B cell (primary cell): Measurements from ENCODE around the gene KLHL6. TPM values are rescaled to one million over a fixed set of nuclear protein-coding genes. Genes with fewer than 3 reads are reported as not detected.

Source experiments
- ATAC-seq: fragments of 200-7000 bp; cut with Tn5 transposase; one replicate; pipeline ENCODE4 v1.10.0; 2021; ENCODE audit warnings: low read depth, mild to moderate bottlenecking, moderate number of reproducible peaks, moderate library complexity
- CTCF ChIA-PET: fragments of 350-600 bp; sonication (Branson Sonifier 250); formaldehyde crosslinking; loops from one replicate; lab custom pipeline; 2021; ENCODE audit warnings: antibody characterized with exemption, inconsistent platforms; lab: Charles Lee
- POLR2A ChIA-PET: fragments of 350-600 bp; sonication (Branson Sonifier 250); formaldehyde crosslinking; loops from one replicate; lab custom pipeline; 2021; ENCODE audit warnings: antibody characterized with exemption; lab: Charles Lee
- DNase-seq: peaks from one replicate; pipeline ENCODE4 v3.0.0; 2013
- H2AFZ ChIP-seq: 2 replicates; pipeline ENCODE4 v1.6.1; 2012; ENCODE audit warnings: mild to moderate bottlenecking, low read depth, low read length; ENCODE audit not compliant: insufficient read depth, poor library complexity, severe bottlenecking
- H3K27ac ChIP-seq, 2 donors: 1 replicate in 1 of 2; 2 replicates in 1 of 2; pipeline ENCODE4 v1.5.1; 2012 to 2013; ENCODE audit warnings: low read length in 2 of 2, mild to moderate bottlenecking in 2 of 2, moderate library complexity in 1 of 2
- H3K27me3 ChIP-seq, 4 experiments: fragments of 200-600 bp in 1 of 4; sonication (generic) in 1 of 4; replicated peaks in 1 of 4; 1 replicate in 2 of 4; 2 replicates in 2 of 4; pipeline versions ENCODE4 v1.6.1 to v1.7.0; 2013 to 2016; ENCODE audit warnings: low read length in 3 of 4, mild to moderate bottlenecking in 2 of 4, mixed read lengths in 1 of 4, moderate library complexity in 1 of 4; ENCODE audit not compliant: insufficient read depth in 4 of 4, control insufficient read depth in 3 of 4; ENCODE audit errors: control extremely low read depth in 1 of 4
- H3K36me3 ChIP-seq, 2 experiments: replicated peaks in 1 of 2; 1 replicate in 1 of 2; 2 replicates in 1 of 2; pipeline versions ENCODE4 v1.6.1 to v1.7.1; 2013; ENCODE audit warnings: low read length in 1 of 2; ENCODE audit not compliant: insufficient read depth in 2 of 2, control insufficient read depth in 1 of 2; ENCODE audit errors: control extremely low read depth in 1 of 2, extremely low read depth in 1 of 2
- H3K4me1 ChIP-seq, 2 donors: fragments of 200-600 bp in 1 of 2; sonication (generic) in 1 of 2; 1 replicate in 1 of 2; 2 replicates in 1 of 2; pipeline versions ENCODE4 v1.5.1 to v1.6.1; 2013 to 2017; ENCODE audit warnings: low read length in 2 of 2; ENCODE audit not compliant: control insufficient read depth in 2 of 2, insufficient read depth in 2 of 2
- H3K4me2 ChIP-seq: replicated peaks from 2 replicates; pipeline ENCODE3; 2012; ENCODE audit warnings: mild to moderate bottlenecking, low read depth, low read length; ENCODE audit not compliant: poor library complexity, severe bottlenecking
- H3K4me3 ChIP-seq, 5 experiments: fragments of 200-600 bp in 1 of 5; sonication (generic) in 1 of 5; 1 replicate in 3 of 5; 2 replicates in 2 of 5; pipeline versions ENCODE4 v1.5.1 to v1.7.0; 2011 to 2016; ENCODE audit warnings: low read length in 4 of 5, mild to moderate bottlenecking in 4 of 5, low read depth in 2 of 5, control low read depth in 1 of 5, moderate library complexity in 1 of 5; ENCODE audit not compliant: insufficient read depth in 1 of 5; ENCODE audit errors: control extremely low read depth in 1 of 5, extremely low read depth in 1 of 5
- H3K79me2 ChIP-seq: fragments of 200-600 bp; sonication (generic); one replicate; pipeline ENCODE4 v1.6.0; 2016; ENCODE audit warnings: low read length; ENCODE audit not compliant: control insufficient read depth, insufficient read depth
- H3K9ac ChIP-seq: fragments of 200-600 bp; sonication (generic); 2 replicates; pipeline ENCODE4 v1.6.1; 2017; ENCODE audit warnings: mild to moderate bottlenecking, low read length, moderate library complexity
- H3K9me3 ChIP-seq, 3 donors: one replicate each; pipeline versions ENCODE4 v1.6.1 to v1.7.1; 2013; ENCODE audit warnings: low read length in 2 of 3; ENCODE audit not compliant: control insufficient read depth in 2 of 3, insufficient read depth in 1 of 3; ENCODE audit errors: control extremely low read depth in 1 of 3
- H4K20me1 ChIP-seq: 2 replicates; pipeline ENCODE4 v1.6.0; 2012; ENCODE audit warnings: mild to moderate bottlenecking, low read length; ENCODE audit not compliant: insufficient read depth, control insufficient read depth, poor library complexity, severe bottlenecking
- H3K27ac Mint-ChIP-seq: one replicate; pipeline ENCODE4 v1.8.0; 2021; ENCODE audit warnings: mixed read lengths
- H3K27me3 Mint-ChIP-seq: one replicate; pipeline ENCODE4 v1.8.0; 2021; ENCODE audit warnings: mixed read lengths
- H3K4me1 Mint-ChIP-seq: one replicate; pipeline ENCODE4 v1.8.0; 2021; ENCODE audit warnings: mixed read lengths
- H3K4me3 Mint-ChIP-seq: one replicate; pipeline ENCODE4 v1.8.0; 2021; ENCODE audit warnings: mixed read lengths
- H3K9me3 Mint-ChIP-seq: one replicate; pipeline ENCODE4 v1.8.0; 2022; ENCODE audit warnings: mixed read lengths; ENCODE audit not compliant: insufficient read depth
- EZH2 ChIP-seq: IDR thresholded peaks from 2 replicates; pipeline ENCODE4 v1.6.1; 2012; ENCODE audit warnings: borderline replicate concordance, low read depth, mild to moderate bottlenecking, moderate library complexity, low read length; ENCODE audit not compliant: insufficient read depth, poor library complexity, severe bottlenecking
- WGBS: methylation state at CpG from one replicate; pipeline ENCODE4 v1.1.5; 2013; ENCODE audit warnings: missing lambda C conversion rate; ENCODE audit not compliant: insufficient coverage; 5-methylcytosine and 5-hydroxymethylcytosine counted together
- intact Hi-C: fragments of 100-400 bp; cut with micrococcal nuclease; formaldehyde crosslinking; loops from one replicate; pipeline ENCODE4 v1.10.0; 2022
- polyA plus RNA-seq: library from polyadenylated mRNA; depleted of rRNA; stranded (reverse); fragments of >200 nt; gene quantifications from 2 replicates; pipeline ENCODE4 v1.2.3, GENCODE V29; 2012
- total RNA-seq, 2 donors: library from RNA; stranded (reverse); fragments of 120-200 nt in 1 of 2; gene quantifications; 1 replicate in 1 of 2; 2 replicates in 1 of 2; pipeline versions ENCODE4 v1.2.3 to v1.2.4, GENCODE V29; 2013 to 2022
- TF ChIP-seq, protein P1 (sequence below): fragments of 200-600 bp; IDR thresholded peaks from one replicate; pipeline ENCODE4 v1.8.0; 2022; ENCODE audit warnings: antibody characterized with exemption, mild to moderate bottlenecking

KLHL6 gene
- total and polyA plus RNA-seq, 2 donors (not counting 1 experiment from before 2014, with no cell fraction given): 29.6 to 69.7 TPM

- intact Hi-C loops: no loop called here
- TF ChIP-seq, protein P1, sequence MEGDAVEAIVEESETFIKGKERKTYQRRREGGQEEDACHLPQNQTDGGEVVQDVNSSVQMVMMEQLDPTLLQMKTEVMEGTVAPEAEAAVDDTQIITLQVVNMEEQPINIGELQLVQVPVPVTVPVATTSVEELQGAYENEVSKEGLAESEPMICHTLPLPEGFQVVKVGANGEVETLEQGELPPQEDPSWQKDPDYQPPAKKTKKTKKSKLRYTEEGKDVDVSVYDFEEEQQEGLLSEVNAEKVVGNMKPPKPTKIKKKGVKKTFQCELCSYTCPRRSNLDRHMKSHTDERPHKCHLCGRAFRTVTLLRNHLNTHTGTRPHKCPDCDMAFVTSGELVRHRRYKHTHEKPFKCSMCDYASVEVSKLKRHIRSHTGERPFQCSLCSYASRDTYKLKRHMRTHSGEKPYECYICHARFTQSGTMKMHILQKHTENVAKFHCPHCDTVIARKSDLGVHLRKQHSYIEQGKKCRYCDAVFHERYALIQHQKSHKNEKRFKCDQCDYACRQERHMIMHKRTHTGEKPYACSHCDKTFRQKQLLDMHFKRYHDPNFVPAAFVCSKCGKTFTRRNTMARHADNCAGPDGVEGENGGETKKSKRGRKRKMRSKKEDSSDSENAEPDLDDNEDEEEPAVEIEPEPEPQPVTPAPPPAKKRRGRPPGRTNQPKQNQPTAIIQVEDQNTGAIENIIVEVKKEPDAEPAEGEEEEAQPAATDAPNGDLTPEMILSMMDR: no peak
- no peak for TF ChIP-seq EZH2
- no peak overlapping the region for H3K4me2 ChIP-seq
- Mint-ChIP-seq H3K27ac (no peak overlapping the region), H3K9me3 (no peaks in the 10 kb centered on the region), H3K27me3 (no peaks in the 10 kb centered on the region), H3K4me3 (no peak overlapping the region), H3K4me1 (peaks cover 1% of the 10 kb centered on the region)
- H3K4me3 ChIP-seq: no peak overlapping the region
- POLR2A ChIA-PET: no interaction called here
- DNase-seq (no peak), ATAC-seq (no peak)
- no peaks in the 10 kb centered on the region for H3K36me3 ChIP-seq
- no peak overlapping the region for H3K27ac ChIP-seq
- H2AFZ ChIP-seq: no peak overlapping the region
- H3K4me1 ChIP-seq: peaks cover 0 to 3% of the 10 kb centered on the region in 2 donors
- H3K27me3 ChIP-seq: no peaks in the 10 kb centered on the region
- no peak overlapping the region for H3K9ac ChIP-seq
- WGBS: 27% methylated on average over 3 of the region's 3 CpGs
- no peaks in the 10 kb centered on the region for H4K20me1 ChIP-seq
- CTCF ChIA-PET: interaction anchor here (0.8 to 2.6 kb wide), 5 partner anchors 11 to 292 kb away, joined by 3 to 14 read pairs (median 5); no protein-coding TSS in a partner anchor
- no peaks in the 10 kb centered on the region for H3K79me2 ChIP-seq
- H3K9me3 ChIP-seq: no peaks in the 10 kb centered on the region
These were observed 80.3 kb downstream of the KLHL6 start for GRCh38 chr3:183475016-183475763.

GRCh38 chr3:183473969-183474368 lies 81.5 kb downstream of the KLHL6 start:
- WGBS: 100% methylated on average over 2 of the region's 2 CpGs
- Histone ChIP-seq H3K4me2 (no peak overlapping the region), H3K9ac (no peak overlapping the region), H3K27me3 (no peaks in the 10 kb centered on the region), H3K36me3 (no peaks in the 10 kb centered on the region), H3K4me3 (no peak overlapping the region), H3K4me1 (peaks cover 0 to 7% of the 10 kb centered on the region in 2 donors), H2AFZ (no peak overlapping the region), H3K9me3 (no peaks in the 10 kb centered on the region), H4K20me1 (no peaks in the 10 kb centered on the region), H3K27ac (no peak overlapping the region), H3K79me2 (no peaks in the 10 kb centered on the region)
- ATAC-seq: no peak
- POLR2A ChIA-PET: no interaction called here
- Mint-ChIP-seq H3K9me3 (no peaks in the 10 kb centered on the region), H3K27ac (no peak overlapping the region), H3K4me3 (no peak overlapping the region), H3K27me3 (peaks cover 3% of the 10 kb centered on the region), H3K4me1 (peaks cover 7% of the 10 kb centered on the region)
- no peak for DNase-seq
- intact Hi-C loops: no loop called here
- TF ChIP-seq, protein P1: no peak
- no peak for TF ChIP-seq EZH2
- CTCF ChIA-PET: interaction anchor here (1.3 to 2.6 kb wide), 2 partner anchors 67 to 86 kb away, joined by 3 to 8 read pairs; no protein-coding TSS in a partner anchor
